Fibroblast of lung (primary cell): ENCODE data around the gene ZMAT5. TPM values are rescaled to one million over a fixed set of nuclear protein-coding genes. Genes with fewer than 3 reads are reported as not detected.

Experiments
- DNase-seq, 2 donors: peaks; one replicate each; pipeline versions ENCODE4 v3.0.0 to v3.0.0-alpha.2; 2010; ENCODE audit warnings: low read depth in 2 of 2
- H2AFZ ChIP-seq: 2 replicates; pipeline ENCODE4 v1.5.1; 2012; ENCODE audit warnings: low read length, control low read depth, inconsistent platforms
- H3K27ac ChIP-seq: 2 replicates; pipeline ENCODE4 v1.5.1; 2011; ENCODE audit warnings: low read length, control low read depth; ENCODE audit not compliant: insufficient read depth
- H3K27me3 ChIP-seq: 2 replicates; pipeline ENCODE4 v1.5.1; 2011; ENCODE audit warnings: mild to moderate bottlenecking, low read length; ENCODE audit not compliant: control insufficient read depth, insufficient read depth
- H3K36me3 ChIP-seq: 2 replicates; pipeline ENCODE4 v1.5.1; 2011; ENCODE audit warnings: low read length; ENCODE audit not compliant: control insufficient read depth, insufficient read depth
- H3K4me1 ChIP-seq: 2 replicates; pipeline ENCODE4 v1.5.1; 2011; ENCODE audit warnings: low read length; ENCODE audit not compliant: control insufficient read depth, insufficient read depth; ENCODE audit errors: extremely low read depth
- H3K4me2 ChIP-seq: 2 replicates; pipeline ENCODE4 v1.5.1; 2011; ENCODE audit warnings: low read length, control low read depth; ENCODE audit not compliant: insufficient read depth; ENCODE audit errors: extremely low read depth
- H3K4me3 ChIP-seq, 4 experiments: fragments of 200-600 bp in 1 of 4; sonication (generic) in 1 of 4; replicated peaks in 1 of 4; 2 replicates each; pipeline ENCODE4 v1.5.1; 2011 to 2016; ENCODE audit warnings: low read length in 4 of 4, low read depth in 3 of 4, mild to moderate bottlenecking in 3 of 4, control low read depth in 2 of 4, inconsistent platforms in 1 of 4, mixed read lengths in 1 of 4; ENCODE audit not compliant: insufficient read depth in 1 of 4; ENCODE audit errors: control extremely low read depth in 1 of 4
- H3K79me2 ChIP-seq: 2 replicates; pipeline ENCODE4 v1.5.1; 2012; ENCODE audit warnings: mild to moderate bottlenecking, low read length, inconsistent platforms; ENCODE audit not compliant: control insufficient read depth, insufficient read depth
- H3K9ac ChIP-seq: 2 replicates; pipeline ENCODE4 v1.5.1; 2011; ENCODE audit warnings: mild to moderate bottlenecking, low read length, control low read depth; ENCODE audit not compliant: insufficient read depth
- H3K9me3 ChIP-seq: 2 replicates; pipeline ENCODE4 v1.5.1; 2012; ENCODE audit warnings: low read depth, low read length; ENCODE audit not compliant: control insufficient read depth, insufficient read depth
- H4K20me1 ChIP-seq: 2 replicates; pipeline ENCODE4 v1.5.1; 2011; ENCODE audit warnings: low read length; ENCODE audit not compliant: control insufficient read depth, insufficient read depth; ENCODE audit errors: extremely low read depth
- EZH2 ChIP-seq: IDR thresholded peaks from 2 replicates; pipeline ENCODE4 v1.5.1; 2012; ENCODE audit warnings: low read length, control low read depth, mild to moderate bottlenecking; ENCODE audit errors: missing control alignments
- polyA plus RNA-seq, 2 donors: library from polyadenylated mRNA; depleted of rRNA in 1 of 2; stranded (reverse) in 1 of 2; unstranded in 1 of 2; fragments of >200 nt; gene quantifications; 2 replicates each; pipeline ENCODE4 v1.2.1, GENCODE V29; 2011 to 2012; ENCODE audit warnings: missing spikeins in 1 of 2
- total RNA-seq: library from RNA; depleted of rRNA; stranded (reverse); fragments of >200 nt; gene quantifications from 2 replicates; pipeline ENCODE4 v1.2.1, GENCODE V29; 2014
- TF ChIP-seq, protein P1 (sequence below), 2 donors: IDR thresholded peaks in 1 of 2; conservative IDR thresholded peaks in 1 of 2; 1 replicate in 1 of 2; 2 replicates in 1 of 2; pipeline ENCODE4 v1.5.1; 2011 to 2012; ENCODE audit warnings: low read length in 2 of 2, control low read depth in 1 of 2, inconsistent platforms in 1 of 2, low read depth in 1 of 2, mild to moderate bottlenecking in 1 of 2

ZMAT5 gene
- total and polyA plus RNA-seq, 2 donors (not counting 1 experiment from before 2014, with no cell fraction given): 13.4 to 21.6 TPM

DNA sequence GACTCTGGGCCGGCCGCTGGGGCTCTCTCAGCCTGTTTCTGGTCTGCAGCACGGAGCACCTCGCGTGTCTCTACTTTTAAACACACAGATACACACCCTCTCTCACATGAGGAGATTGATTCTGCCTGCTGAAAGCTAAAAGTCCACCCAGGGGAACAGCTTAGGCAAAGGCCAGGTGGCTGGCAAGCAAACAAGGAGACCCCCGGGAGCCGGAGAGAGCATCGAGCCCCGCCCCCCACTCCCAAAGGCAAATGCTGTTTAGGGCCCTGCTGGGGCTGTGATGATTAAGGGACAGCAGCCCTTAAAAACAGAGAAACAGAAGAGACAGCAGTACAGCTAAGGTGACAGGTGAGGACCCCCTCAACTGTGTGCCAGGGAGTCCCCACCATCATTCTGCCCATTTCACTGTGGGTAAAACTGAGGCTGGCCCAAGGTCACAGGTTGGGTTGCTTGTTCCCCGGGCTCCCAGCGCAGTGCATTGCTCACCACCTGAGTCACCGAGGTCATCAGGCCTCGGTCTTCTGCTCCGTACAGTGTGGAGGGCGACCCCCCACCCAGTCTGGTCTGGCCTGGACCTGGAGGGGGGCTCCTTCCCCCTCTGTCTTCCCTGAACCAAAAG lies 40.2 kb downstream of the ZMAT5 start:
- Histone ChIP-seq H3K4me3 (no peak overlapping the region), H3K4me1 (no peaks in the 10 kb centered on the region), H2AFZ (no peak overlapping the region), H3K27me3 (peaks cover 4% of the 10 kb centered on the region), H3K9me3 (no peaks in the 10 kb centered on the region), H3K36me3 (no peaks in the 10 kb centered on the region), H3K27ac (no peak overlapping the region), H4K20me1 (no peaks in the 10 kb centered on the region), H3K9ac (no peak overlapping the region), H3K79me2 (no peaks in the 10 kb centered on the region), H3K4me2 (no peak overlapping the region)
- TF ChIP-seq, protein P1, sequence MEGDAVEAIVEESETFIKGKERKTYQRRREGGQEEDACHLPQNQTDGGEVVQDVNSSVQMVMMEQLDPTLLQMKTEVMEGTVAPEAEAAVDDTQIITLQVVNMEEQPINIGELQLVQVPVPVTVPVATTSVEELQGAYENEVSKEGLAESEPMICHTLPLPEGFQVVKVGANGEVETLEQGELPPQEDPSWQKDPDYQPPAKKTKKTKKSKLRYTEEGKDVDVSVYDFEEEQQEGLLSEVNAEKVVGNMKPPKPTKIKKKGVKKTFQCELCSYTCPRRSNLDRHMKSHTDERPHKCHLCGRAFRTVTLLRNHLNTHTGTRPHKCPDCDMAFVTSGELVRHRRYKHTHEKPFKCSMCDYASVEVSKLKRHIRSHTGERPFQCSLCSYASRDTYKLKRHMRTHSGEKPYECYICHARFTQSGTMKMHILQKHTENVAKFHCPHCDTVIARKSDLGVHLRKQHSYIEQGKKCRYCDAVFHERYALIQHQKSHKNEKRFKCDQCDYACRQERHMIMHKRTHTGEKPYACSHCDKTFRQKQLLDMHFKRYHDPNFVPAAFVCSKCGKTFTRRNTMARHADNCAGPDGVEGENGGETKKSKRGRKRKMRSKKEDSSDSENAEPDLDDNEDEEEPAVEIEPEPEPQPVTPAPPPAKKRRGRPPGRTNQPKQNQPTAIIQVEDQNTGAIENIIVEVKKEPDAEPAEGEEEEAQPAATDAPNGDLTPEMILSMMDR (conservative IDR thresholded peaks at IDR 0.05 in 1 of 2, IDR thresholded peaks at IDR 0.05 in 1 of 2; ENCODE audit: low read depth in 1 of 2, low read length in 2 of 2): no peak
- no peak for TF ChIP-seq EZH2
- no peak for DNase-seq

DNA sequence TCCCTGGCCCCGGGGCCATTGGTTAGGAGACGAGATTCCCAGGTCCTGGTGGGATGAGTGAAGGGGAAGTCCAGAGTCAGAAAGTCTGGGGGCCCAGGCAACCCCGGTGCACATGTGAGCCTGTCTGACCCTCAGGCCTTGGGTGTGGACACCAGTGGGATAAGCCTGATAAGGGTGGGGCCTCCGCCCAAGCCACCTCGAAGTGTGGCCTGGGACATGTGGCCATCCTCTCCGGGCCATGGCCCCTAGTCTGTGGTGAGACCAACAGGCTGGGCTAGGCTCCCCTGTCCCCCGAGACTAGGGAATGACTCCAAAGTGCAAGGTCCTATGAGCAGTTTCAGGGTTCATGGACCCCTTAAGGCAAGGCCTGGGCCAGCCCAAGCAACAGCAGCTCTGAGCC lies 40.7 kb downstream of the ZMAT5 start:
- Histone ChIP-seq H3K36me3 (no peaks in the 10 kb centered on the region), H3K79me2 (no peaks in the 10 kb centered on the region), H3K4me1 (no peaks in the 10 kb centered on the region), H4K20me1 (no peaks in the 10 kb centered on the region), H2AFZ (no peak overlapping the region), H3K4me2 (no peak overlapping the region), H3K9me3 (no peaks in the 10 kb centered on the region), H3K27ac (no peak overlapping the region), H3K4me3 (no peak overlapping the region), H3K9ac (no peak overlapping the region), H3K27me3 (peaks cover 9% of the 10 kb centered on the region)
- TF ChIP-seq, protein P1 (conservative IDR thresholded peaks at IDR 0.05 in 1 of 2, IDR thresholded peaks at IDR 0.05 in 1 of 2; ENCODE audit: low read depth in 1 of 2, low read length in 2 of 2): no peak
- no peak for TF ChIP-seq EZH2
- DNase-seq: no peak

DNA sequence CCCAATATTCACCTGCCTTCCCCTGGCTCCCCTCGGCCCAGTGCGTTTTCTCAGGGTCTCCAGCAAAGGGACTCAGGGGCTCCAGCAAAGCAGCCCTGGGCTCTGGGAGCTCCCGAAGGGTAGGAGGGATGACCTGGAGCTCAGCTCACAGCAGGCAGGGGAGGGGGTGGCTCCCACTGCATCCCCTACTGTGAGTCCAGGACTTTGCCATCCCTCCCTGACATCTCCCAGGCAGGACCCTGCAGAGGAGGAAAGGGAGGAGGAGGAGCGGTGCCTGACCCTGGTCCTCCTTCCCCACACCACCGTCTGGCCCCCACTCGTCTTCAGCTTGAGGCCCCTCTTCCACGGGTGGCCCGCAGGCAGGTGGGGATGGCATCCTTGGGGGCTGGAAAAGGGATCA lies 42.0 kb downstream of the ZMAT5 start:
- no peaks in the 10 kb centered on the region for H3K79me2 ChIP-seq
- H3K9ac ChIP-seq: no peak overlapping the region
- no peak for DNase-seq

More for the DNA sequence above, 42.0 kb downstream of the ZMAT5 start:
- H3K27ac ChIP-seq: no peak overlapping the region
- H3K4me3 ChIP-seq: no peak overlapping the region
- no peak overlapping the region for H2AFZ ChIP-seq
- peaks cover 9% of the 10 kb centered on the region for H3K27me3 ChIP-seq
- H3K9me3 ChIP-seq: no peaks in the 10 kb centered on the region
- H3K36me3 ChIP-seq: no peaks in the 10 kb centered on the region
- H3K4me1 ChIP-seq: no peaks in the 10 kb centered on the region
- no peak overlapping the region for H3K4me2 ChIP-seq
- TF ChIP-seq, protein P1 (conservative IDR thresholded peaks at IDR 0.05 in 1 of 2, IDR thresholded peaks at IDR 0.05 in 1 of 2; ENCODE audit: low read depth in 1 of 2, low read length in 2 of 2): no peak
- TF ChIP-seq EZH2: no peak
- H4K20me1 ChIP-seq: no peaks in the 10 kb centered on the region
